ENCODE measurements around the gene CHAC1. TPM values are rescaled to one million over a fixed set of nuclear protein-coding genes. Genes with fewer than 3 reads are reported as not detected.

The CHAC1 gene
- total RNA-seq, 3 donors from 2014 or later: 0.32 to 11.9 (median 2.9) TPM

- no peaks in the 10 kb centered on the region for H3K36me3 ChIP-seq
- peaks cover 0 to 6% of the 10 kb centered on the region in 2 donors for H3K4me1 ChIP-seq
- H3K27ac ChIP-seq: no peak overlapping the region
- DNase-seq (ENCODE audit: low spot score in 2 of 2): no peak
- H3K4me3 ChIP-seq: no peak overlapping the region
- TF ChIP-seq POLR2AphosphoS5 (IDR thresholded peaks at IDR 0.05) (no peak), POLR2A (IDR thresholded peaks at IDR 0.05) (no peak)
- TF ChIP-seq, protein P1, sequence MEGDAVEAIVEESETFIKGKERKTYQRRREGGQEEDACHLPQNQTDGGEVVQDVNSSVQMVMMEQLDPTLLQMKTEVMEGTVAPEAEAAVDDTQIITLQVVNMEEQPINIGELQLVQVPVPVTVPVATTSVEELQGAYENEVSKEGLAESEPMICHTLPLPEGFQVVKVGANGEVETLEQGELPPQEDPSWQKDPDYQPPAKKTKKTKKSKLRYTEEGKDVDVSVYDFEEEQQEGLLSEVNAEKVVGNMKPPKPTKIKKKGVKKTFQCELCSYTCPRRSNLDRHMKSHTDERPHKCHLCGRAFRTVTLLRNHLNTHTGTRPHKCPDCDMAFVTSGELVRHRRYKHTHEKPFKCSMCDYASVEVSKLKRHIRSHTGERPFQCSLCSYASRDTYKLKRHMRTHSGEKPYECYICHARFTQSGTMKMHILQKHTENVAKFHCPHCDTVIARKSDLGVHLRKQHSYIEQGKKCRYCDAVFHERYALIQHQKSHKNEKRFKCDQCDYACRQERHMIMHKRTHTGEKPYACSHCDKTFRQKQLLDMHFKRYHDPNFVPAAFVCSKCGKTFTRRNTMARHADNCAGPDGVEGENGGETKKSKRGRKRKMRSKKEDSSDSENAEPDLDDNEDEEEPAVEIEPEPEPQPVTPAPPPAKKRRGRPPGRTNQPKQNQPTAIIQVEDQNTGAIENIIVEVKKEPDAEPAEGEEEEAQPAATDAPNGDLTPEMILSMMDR (IDR thresholded peaks at IDR 0.05): no peak
- intact Hi-C loops (cut with DNase I; ENCODE audit: low total_unique reads): no loop called here
- H3K9me3 ChIP-seq: no peaks in the 10 kb centered on the region
- H3K27me3 ChIP-seq: no peaks in the 10 kb centered on the region
These were observed 39.3 kb upstream of the CHAC1 start for GRCh38 chr15:40914013-40914412.

DNA sequence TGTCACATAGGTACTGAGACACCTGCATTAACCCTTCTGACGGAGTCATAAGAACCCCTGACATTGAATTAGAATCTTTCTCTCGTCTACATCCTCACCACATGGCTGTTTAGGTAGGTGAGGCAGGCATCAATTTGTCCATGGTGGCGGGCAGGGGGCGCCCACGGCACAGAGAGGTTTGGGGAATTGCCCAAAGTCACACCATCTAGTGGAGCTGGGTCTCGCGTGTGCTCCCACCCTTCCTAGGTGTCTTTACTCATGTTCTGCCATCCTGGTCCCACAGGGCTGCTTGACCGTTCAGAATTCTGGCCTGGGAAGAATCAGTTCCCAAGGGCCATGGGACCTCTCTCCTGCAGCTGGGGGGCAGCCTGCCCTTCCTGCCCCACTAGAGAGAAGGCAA is 38.8 kb upstream of the CHAC1 start:
- no peak for DNase-seq (ENCODE audit: low spot score in 2 of 2)
- no peaks in the 10 kb centered on the region for H3K36me3 ChIP-seq
- H3K4me3 ChIP-seq: no peak overlapping the region
- H3K27me3 ChIP-seq: no peaks in the 10 kb centered on the region
- H3K4me1 ChIP-seq: peaks cover 0 to 6% of the 10 kb centered on the region in 2 donors
- H3K9me3 ChIP-seq: no peaks in the 10 kb centered on the region
- H3K27ac ChIP-seq: no peak overlapping the region
- TF ChIP-seq POLR2A (IDR thresholded peaks at IDR 0.05) (no peak), POLR2AphosphoS5 (IDR thresholded peaks at IDR 0.05) (no peak)
- TF ChIP-seq, protein P1 (IDR thresholded peaks at IDR 0.05): no peak
- intact Hi-C loops (cut with DNase I; ENCODE audit: low total_unique reads): no loop called here

GRCh38 chr15:40915116-40915661 is 38.1 kb upstream of the CHAC1 start:
- no peaks in the 10 kb centered on the region for H3K4me1 ChIP-seq
- no peaks in the 10 kb centered on the region for H3K27me3 ChIP-seq
- no peaks in the 10 kb centered on the region for H3K36me3 ChIP-seq
- DNase-seq (ENCODE audit: low spot score in 2 of 2): no peak
- TF ChIP-seq POLR2AphosphoS5 (IDR thresholded peaks at IDR 0.05) (no peak), POLR2A (IDR thresholded peaks at IDR 0.05) (no peak)
- TF ChIP-seq, protein P1 (IDR thresholded peaks at IDR 0.05): no peak
- H3K4me3 ChIP-seq: no peak overlapping the region
- intact Hi-C loops (cut with DNase I; ENCODE audit: low total_unique reads): no loop called here
- H3K9me3 ChIP-seq: no peaks in the 10 kb centered on the region
- H3K27ac ChIP-seq: no peak overlapping the region

GRCh38 chr15:40915679-40916078 is 37.6 kb upstream of the CHAC1 start:
- Histone ChIP-seq H3K27ac (no peak overlapping the region), H3K4me3 (no peak overlapping the region), H3K27me3 (no peaks in the 10 kb centered on the region), H3K4me1 (no peaks in the 10 kb centered on the region), H3K9me3 (no peaks in the 10 kb centered on the region), H3K36me3 (no peaks in the 10 kb centered on the region)
- no peak for DNase-seq (ENCODE audit: low spot score in 2 of 2)
- intact Hi-C loops (cut with DNase I; ENCODE audit: low total_unique reads): no loop called here
- TF ChIP-seq, protein P1 (IDR thresholded peaks at IDR 0.05): no peak
- TF ChIP-seq POLR2AphosphoS5 (IDR thresholded peaks at IDR 0.05): no peak
- no peak for TF ChIP-seq POLR2A (IDR thresholded peaks at IDR 0.05)

DNA sequence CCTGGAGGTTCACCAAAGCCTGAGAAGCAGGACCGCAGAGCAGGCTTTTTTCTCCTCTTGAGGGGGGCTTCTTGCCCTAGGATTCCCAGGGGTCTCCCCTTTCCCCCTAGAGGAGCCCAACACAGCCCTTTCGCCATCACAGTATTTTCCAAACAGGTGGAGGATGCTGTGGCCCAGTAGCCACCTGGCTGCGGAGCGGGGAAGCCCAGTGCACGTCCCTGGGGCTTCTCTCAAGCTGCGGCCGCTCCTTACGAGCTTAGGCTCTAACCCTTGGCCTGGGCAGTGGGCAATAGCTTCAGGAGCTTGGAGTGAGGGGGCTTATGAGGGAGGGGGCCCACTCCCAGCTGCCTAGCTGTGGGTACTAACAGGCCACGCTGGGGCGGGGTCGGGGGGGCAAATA is 35.7 kb upstream of the CHAC1 start:
- Histone ChIP-seq H3K27ac (no peak overlapping the region), H3K4me1 (no peaks in the 10 kb centered on the region), H3K4me3 (peak overlapping the region in 1 of 3 donors; percentile 5), H3K36me3 (no peaks in the 10 kb centered on the region), H3K27me3 (no peaks in the 10 kb centered on the region), H3K9me3 (no peaks in the 10 kb centered on the region)
- intact Hi-C loops (cut with DNase I; ENCODE audit: low total_unique reads): no loop called here
- TF ChIP-seq POLR2A (IDR thresholded peaks at IDR 0.05) (no peak), POLR2AphosphoS5 (IDR thresholded peaks at IDR 0.05) (no peak)
- TF ChIP-seq, protein P1 (IDR thresholded peaks at IDR 0.05): no peak
- no peak for DNase-seq (ENCODE audit: low spot score in 2 of 2)

All from breast epithelium (tissue), 4 donors.